ENCODE results near the gene TNFRSF4.
"Not testable (repeated sequence)": the region's sequence is repeated elsewhere in the genome, so short reads cannot be mapped to it uniquely, and the experiment has no call there.

Gene TNFRSF4

GRCh38 chr1:1200876-1201810 lies 12.8 kb downstream of the TNFRSF4 start:
- DNase-seq, result peak; percentile 90

GRCh38 chr1:1199961-1200875 lies 13.7 kb downstream of the TNFRSF4 start:
- DNase-seq, result no peak

GRCh38 chr1:1199141-1199960 lies 14.6 kb downstream of the TNFRSF4 start:
- DNase-seq, result no peak

GRCh38 chr1:1198423-1199140 lies 15.4 kb downstream of the TNFRSF4 start:
- DNase-seq, result no peak

GRCh38 chr1:1197551-1198422 lies 16.2 kb downstream of the TNFRSF4 start:
- no peak for DNase-seq

- DNase-seq, result no peak
These were observed 16.8 kb downstream of the TNFRSF4 start for GRCh38 chr1:1197188-1197500.

GRCh38 chr1:1196431-1197187 lies 17.3 kb downstream of the TNFRSF4 start:
- DNase-seq, result no peak

- not testable (repeated sequence) for DNase-seq
These were observed 18.2 kb downstream of the TNFRSF4 start for GRCh38 chr1:1195726-1196125.

GRCh38 chr1:1194723-1195122 lies 19.2 kb downstream of the TNFRSF4 start:
- DNase-seq, result no peak

GRCh38 chr1:1191734-1192133 lies 22.2 kb downstream of the TNFRSF4 start:
- DNase-seq, result no peak

GRCh38 chr1:1189111-1189510 lies 24.8 kb downstream of the TNFRSF4 start:
- DNase-seq, result no peak

- DNase-seq, result no peak
These were observed 26.0 kb downstream of the TNFRSF4 start for GRCh38 chr1:1187938-1188337.

- no peak for DNase-seq
These were observed 28.7 kb downstream of the TNFRSF4 start for GRCh38 chr1:1185101-1185765.

- no peak for DNase-seq
These were observed 29.8 kb downstream of the TNFRSF4 start for GRCh38 chr1:1183833-1184775.

GRCh38 chr1:1183221-1183747 lies 30.7 kb downstream of the TNFRSF4 start:
- DNase-seq, result no peak

- DNase-seq, result no peak
These were observed 31.3 kb downstream of the TNFRSF4 start for GRCh38 chr1:1182491-1183220.

GRCh38 chr1:1181938-1182410 lies 32.0 kb downstream of the TNFRSF4 start:
- DNase-seq, result no peak

Measured in stimulated activated CD4-positive, alpha-beta T cell treated with anti-CD3 and anti-CD28 coated beads, Interleukin-2, amount 100 ng/mL, for 24 hours (primary cell).